SU-DHL-6 (cell line): ENCODE measurements around the gene SDC4.

Source experiments
- H2AFZ ChIP-seq: fragments of 200-600 bp; sonication (generic); 2 replicates; pipeline ENCODE4 v1.6.1; 2014; ENCODE audit warnings: low read depth, mild to moderate bottlenecking, moderate library complexity, mixed read lengths, antibody characterized with exemption, low read length; ENCODE audit not compliant: severe bottlenecking
- H3F3A ChIP-seq: fragments of 200-600 bp; shearing (Covaris generic); 2 replicates; pipeline ENCODE4 v1.6.0; 2016; ENCODE audit warnings: antibody characterized with exemption, mild to moderate bottlenecking; ENCODE audit not compliant: insufficient read depth
- H3K27ac ChIP-seq: fragments of 200-600 bp; sonication (generic); 2 replicates; pipeline ENCODE4 v1.5.1; 2016; ENCODE audit warnings: low read depth, mild to moderate bottlenecking, low read length, moderate library complexity, mixed read lengths
- H3K27me3 ChIP-seq: fragments of 200-600 bp; sonication (generic), shearing (Covaris generic); 2 replicates; pipeline ENCODE4 v1.6.0; 2014; ENCODE audit warnings: mild to moderate bottlenecking, low read length
- H3K36me3 ChIP-seq: fragments of 200-600 bp; sonication (generic); 2 replicates; pipeline ENCODE4 v1.6.1; 2014; ENCODE audit warnings: mild to moderate bottlenecking, low read length, mixed read lengths
- H3K4me2 ChIP-seq: fragments of 300-600, 200-600 bp; shearing (Covaris generic), sonication (generic); 2 replicates; pipeline ENCODE4 v1.6.0; 2014; ENCODE audit warnings: low read length, low read depth, mild to moderate bottlenecking; ENCODE audit not compliant: poor library complexity, severe bottlenecking
- H3K4me3 ChIP-seq: fragments of 200-600 bp; sonication (generic); 2 replicates; pipeline ENCODE4 v1.5.1; 2014; ENCODE audit warnings: antibody characterized with exemption, low read length, mild to moderate bottlenecking, mixed read lengths; ENCODE audit not compliant: insufficient read depth, poor library complexity, severe bottlenecking
- H3K79me2 ChIP-seq: fragments of 200-600 bp; sonication (generic); 2 replicates; pipeline ENCODE4 v1.6.1; 2014; ENCODE audit warnings: mild to moderate bottlenecking, low read length, moderate library complexity; ENCODE audit not compliant: insufficient read depth
- H3K9ac ChIP-seq: fragments of 200-600 bp; sonication (generic); 2 replicates; pipeline ENCODE4 v1.7.0; 2014; ENCODE audit warnings: mild to moderate bottlenecking, low read length
- H3K9me2 ChIP-seq: fragments of 200-600 bp; sonication (generic); replicated peaks from 2 replicates; pipeline ENCODE4 v1.6.1; 2014; ENCODE audit warnings: low read length; ENCODE audit not compliant: insufficient read depth
- H3K9me3 ChIP-seq: fragments of 200-600 bp; sonication (generic); 2 replicates; pipeline ENCODE4 v1.6.1; 2014; ENCODE audit warnings: low read length, mixed read lengths; ENCODE audit not compliant: insufficient read depth
- H4K20me1 ChIP-seq: fragments of 200-600 bp; sonication (generic); 2 replicates; pipeline ENCODE4 v1.6.1; 2014; ENCODE audit warnings: low read depth, mild to moderate bottlenecking, antibody characterized with exemption, low read length, moderate library complexity, mixed read lengths
- CTCF ChIP-seq: fragments of 200-600 bp; sonication (generic); IDR thresholded peaks from one replicate; pipeline ENCODE4 v1.5.1; 2017; ENCODE audit warnings: antibody characterized with exemption, mild to moderate bottlenecking, low read length, moderate library complexity; ENCODE audit not compliant: insufficient read depth, poor library complexity, severe bottlenecking
- EZH2phosphoT487 ChIP-seq: fragments of 200-600 bp; sonication (generic), shearing (Covaris generic); conservative IDR thresholded peaks from 2 replicates; pipeline ENCODE4 v1.6.1; 2018; ENCODE audit warnings: mild to moderate bottlenecking, antibody characterized with exemption, low read length, moderate library complexity, mixed read lengths

SDC4 gene

GRCh38 chr20:45320948-45321595 is 27.2 kb downstream of the SDC4 start:
- Histone ChIP-seq H2AFZ (no peak overlapping the region), H3K27me3 (no peaks in the 10 kb centered on the region), H3K4me2 (peak overlapping the region; percentile 49), H3K9me2 (no peaks in the 10 kb centered on the region), H3K79me2 (no peaks in the 10 kb centered on the region), H3K27ac (peak overlapping the region; percentile 80), H3K4me3 (no peak overlapping the region), H3K9me3 (no peaks in the 10 kb centered on the region), H3F3A (peaks cover 19% of the 10 kb centered on the region), H3K36me3 (no peaks in the 10 kb centered on the region), H3K9ac (peak overlapping the region; percentile 11; the same call in 1 of the 2 replicates), H4K20me1 (no peaks in the 10 kb centered on the region)
- TF ChIP-seq EZH2phosphoT487 (no peak), CTCF (no peak)

DNA sequence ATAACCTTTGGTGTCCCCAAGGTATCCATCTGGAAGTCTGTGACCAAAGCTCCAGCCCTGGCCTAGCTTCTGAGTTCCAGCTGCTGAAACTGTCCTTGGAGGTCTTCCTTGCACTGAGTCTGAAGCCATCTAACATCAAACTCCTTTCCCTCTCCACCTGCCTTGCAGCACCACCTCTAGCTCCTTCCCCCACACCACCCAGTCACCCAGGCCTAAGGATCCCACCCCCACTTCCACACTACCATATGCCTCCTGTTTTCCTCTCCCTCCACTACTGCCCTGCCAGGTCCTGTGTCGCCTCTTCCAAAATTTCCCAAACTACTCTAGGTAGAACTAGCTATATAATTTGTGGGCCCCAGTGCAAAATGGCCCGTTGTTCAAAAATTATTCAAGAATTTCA is 29.3 kb downstream of the SDC4 start:
- Histone ChIP-seq H3K9ac (no peak overlapping the region), H3K27me3 (no peaks in the 10 kb centered on the region), H3K9me2 (no peaks in the 10 kb centered on the region), H3K79me2 (no peaks in the 10 kb centered on the region), H4K20me1 (no peaks in the 10 kb centered on the region), H3K27ac (no peak overlapping the region), H3K4me3 (no peak overlapping the region), H2AFZ (no peak overlapping the region), H3F3A (peaks cover 19% of the 10 kb centered on the region), H3K4me2 (no peak overlapping the region), H3K9me3 (no peaks in the 10 kb centered on the region), H3K36me3 (no peaks in the 10 kb centered on the region)
- TF ChIP-seq CTCF (no peak), EZH2phosphoT487 (no peak)

DNA sequence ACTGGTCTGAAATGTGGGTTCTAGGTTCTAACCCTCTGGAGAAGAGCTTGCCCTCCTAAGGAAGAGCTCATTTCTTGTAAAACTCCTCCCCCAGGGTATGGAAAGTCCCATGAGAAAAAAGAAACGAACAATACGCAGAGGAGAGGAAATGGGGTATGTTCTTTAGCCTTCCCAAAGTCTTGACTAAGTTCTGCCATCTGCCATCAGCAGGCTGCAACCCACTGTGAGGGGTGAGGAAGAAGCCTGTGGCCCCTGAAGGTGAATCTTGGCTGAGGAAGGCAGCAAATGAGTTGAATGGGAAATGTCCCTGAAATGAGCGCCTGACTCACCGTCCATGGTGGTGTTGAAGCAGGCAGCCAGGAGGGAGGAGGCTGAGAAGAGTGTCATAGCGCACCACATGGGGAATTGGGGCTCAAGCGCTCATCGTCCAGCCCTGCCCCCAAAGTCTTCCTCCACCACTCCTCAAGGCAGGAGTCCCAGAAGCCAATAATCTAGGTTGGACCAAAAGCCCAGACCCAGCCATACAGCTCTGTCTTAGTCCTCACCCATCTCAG is 29.8 kb downstream of the SDC4 start:
- H2AFZ ChIP-seq = no peak overlapping the region
- no peaks in the 10 kb centered on the region for H4K20me1 ChIP-seq
- no peaks in the 10 kb centered on the region for H3K79me2 ChIP-seq
- no peaks in the 10 kb centered on the region for H3K9me3 ChIP-seq
- no peak overlapping the region for H3K4me2 ChIP-seq
- H3K9ac ChIP-seq = no peak overlapping the region
- H3K9me2 ChIP-seq = no peaks in the 10 kb centered on the region
- peaks cover 19% of the 10 kb centered on the region for H3F3A ChIP-seq
- no peak overlapping the region for H3K4me3 ChIP-seq
- no peak overlapping the region for H3K27ac ChIP-seq
- TF ChIP-seq EZH2phosphoT487 = no peak
- TF ChIP-seq CTCF = no peak
- no peaks in the 10 kb centered on the region for H3K36me3 ChIP-seq
- H3K27me3 ChIP-seq = no peaks in the 10 kb centered on the region
